ENCODE data around the gene DEGS1. TPM values are rescaled to one million over a fixed set of nuclear protein-coding genes. Genes with fewer than 3 reads are reported as not detected.

The DEGS1 gene
- total RNA-seq, 1 experiment from 2014 or later = 59.8 TPM

- Histone ChIP-seq H2BK20ac (ENCODE audit: low read depth, low read length, poor library complexity, severe bottlenecking) (no peak overlapping the region), H3K4ac (ENCODE audit: low read depth, low read length) (no peak overlapping the region), H3K4me1 (ENCODE audit: insufficient read depth, low read length) (no peaks in the 10 kb centered on the region; the same call in 1 of the 2 replicates), H4K91ac (ENCODE audit: insufficient read length, low read depth, low read length) (no peak overlapping the region), H3K56ac (ENCODE audit: insufficient read length, low read depth, low read length) (no peak overlapping the region), H3T11ph (ENCODE audit: low read length) (no peak overlapping the region), H3K14ac (ENCODE audit: insufficient read depth, low read length) (no peak overlapping the region), H3K9ac (ENCODE audit: extremely low read depth, insufficient read length, low read length) (no peak overlapping the region), H3K23me2 (ENCODE audit: insufficient read length, low read depth, low read length, poor library complexity, severe bottlenecking) (no peaks in the 10 kb centered on the region), H3K18ac (ENCODE audit: insufficient read length, low read depth, low read length) (no peak overlapping the region), H3K79me1 (ENCODE audit: insufficient read depth, low read depth, low read length, poor library complexity, severe bottlenecking) (no peaks in the 10 kb centered on the region), H3K23ac (ENCODE audit: insufficient read length, low read depth, low read length) (no peak overlapping the region), H4K8ac (replicated peaks; ENCODE audit: insufficient read length, low read depth, low read length) (no peak overlapping the region), H3K4me2 (ENCODE audit: insufficient read depth, insufficient read length, low read length) (no peak overlapping the region), H4K20me1 (ENCODE audit: control insufficient read depth, insufficient read depth, insufficient read length) (no peaks in the 10 kb centered on the region), H4K5ac (ENCODE audit: insufficient read length, low read depth, low read length) (no peak overlapping the region), H3K9me3 (ENCODE audit: control insufficient read depth, low read depth, low read length) (no peaks in the 10 kb centered on the region), H2BK5ac (ENCODE audit: insufficient read length, low read length) (no peak overlapping the region), H2BK15ac (ENCODE audit: low read depth, low read length) (no peak overlapping the region), H2BK120ac (ENCODE audit: low read depth, low read length, poor library complexity, severe bottlenecking) (no peak overlapping the region), H3K27ac (ENCODE audit: insufficient read length, low read depth, low read length) (no peak overlapping the region), H2BK12ac (ENCODE audit: insufficient read length, low read depth, low read length) (no peak overlapping the region), H2AK5ac (ENCODE audit: insufficient read length, low read length) (no peak overlapping the region), H3K27me3 (ENCODE audit: insufficient read depth, low read length) (no peaks in the 10 kb centered on the region), H2AFZ (ENCODE audit: low read length) (no peak overlapping the region), H3K79me2 (ENCODE audit: insufficient read depth, low read length) (no peaks in the 10 kb centered on the region)
- no peaks in the 10 kb centered on the region for H3K27me3 Mint-ChIP-seq (ENCODE audit: low read depth)
- no peak for DNase-seq
- H3K9me3 Mint-ChIP-seq = no peaks in the 10 kb centered on the region; a peak in 2 of 5 replicates
- peak overlapping the region in 1 of 3 experiments; percentile 98; a peak in 2 of 7 replicates for H3K27ac Mint-ChIP-seq
- no peak for TF ChIP-seq CTCF (conservative IDR thresholded peaks at IDR 0.05)
- no CpG with 5 or more reads among the region's 2 CpGs for WGBS (ENCODE audit: extremely low coverage, insufficient read length, low lambda C conversion rate)
- H3K4me3 Mint-ChIP-seq = no peak overlapping the region
- H3K4me1 Mint-ChIP-seq = peaks cover 18 to 19% of the 10 kb centered on the region in 2 experiments
- H3K36me3 Mint-ChIP-seq (ENCODE audit: insufficient read depth in 1 of 3, low read depth in 3 of 3) = peaks cover 5 to 24% (median 19%) of the 10 kb centered on the region in 3 experiments; a peak in 6 of 7 replicates
These were observed 19.7 kb upstream of the DEGS1 start for GRCh38 chr1:224163311-224163710.
